Thyroid gland (tissue), 4 donors: ENCODE measurements around the gene ASPRV1. TPM values are rescaled to one million over a fixed set of nuclear protein-coding genes. Genes with fewer than 3 reads are reported as not detected.

Source experiments
- DNase-seq, 2 donors: peaks; one replicate each; pipeline ENCODE4 v3.0.0-alpha.2; 2019
- H3K27ac ChIP-seq, 3 donors: fragments of 200-600 bp; sonication (generic); 1 replicate in 2 of 3; 2 replicates in 1 of 3; pipeline ENCODE4 v1.5.1; 2016 to 2019; ENCODE audit warnings: mild to moderate bottlenecking in 1 of 3, moderate library complexity in 1 of 3
- H3K27me3 ChIP-seq: fragments of 200-600 bp; sonication (generic); one replicate; pipeline ENCODE4 v1.5.1; 2019
- H3K36me3 ChIP-seq, 2 donors: fragments of 200-600 bp; sonication (generic); one replicate each; pipeline ENCODE4 v1.5.1; 2016 to 2019
- H3K4me1 ChIP-seq, 2 donors: fragments of 200-600 bp; sonication (generic); one replicate each; pipeline ENCODE4 v1.5.1; 2017 to 2019
- H3K4me3 ChIP-seq, 3 donors: fragments of 200-600 bp; sonication (generic); replicated peaks in 1 of 3; 1 replicate in 2 of 3; 2 replicates in 1 of 3; pipeline ENCODE4 v1.5.1; 2016; ENCODE audit warnings: mild to moderate bottlenecking in 1 of 3
- H3K9me3 ChIP-seq: fragments of 200-600 bp; sonication (generic); one replicate; pipeline ENCODE4 v1.5.1; 2017
- POLR2A ChIP-seq, 2 donors: fragments of 450-650 bp; IDR thresholded peaks; one replicate each; pipeline ENCODE4 v1.6.1; 2017; ENCODE audit warnings: antibody characterized with exemption in 2 of 2, mild to moderate bottlenecking in 2 of 2, moderate library complexity in 1 of 2
- WGBS, 2 donors: methylation state at CpG; one replicate each; pipeline ENCODE4 v1.1.5; 2017; 5-methylcytosine and 5-hydroxymethylcytosine counted together
- intact Hi-C: fragments of 100-400 bp; cut with DNase I; formaldehyde crosslinking; loops from one replicate; pipeline ENCODE4 v1.15.1; 2023
- total RNA-seq, 4 donors: library from RNA; depleted of rRNA; stranded (reverse); fragments of >200 nt; gene quantifications; one replicate each; pipeline ENCODE4 v1.2.3, GENCODE V29; 2016
- TF ChIP-seq, protein P1 (sequence below), 6 experiments: fragments of 200-600 bp in 3 of 6; fragments of 450-650 bp in 3 of 6; sonication (generic) in 3 of 6; IDR thresholded peaks; one replicate each; pipeline ENCODE4 v1.5.1; 2016 to 2019; ENCODE audit warnings: antibody characterized with exemption in 6 of 6, mild to moderate bottlenecking in 2 of 6, inconsistent platforms in 1 of 6, moderate library complexity in 1 of 6

The ASPRV1 gene
- total RNA-seq, 4 donors from 2014 or later: 0.89 to 2.0 (median 1.5) TPM

DNA sequence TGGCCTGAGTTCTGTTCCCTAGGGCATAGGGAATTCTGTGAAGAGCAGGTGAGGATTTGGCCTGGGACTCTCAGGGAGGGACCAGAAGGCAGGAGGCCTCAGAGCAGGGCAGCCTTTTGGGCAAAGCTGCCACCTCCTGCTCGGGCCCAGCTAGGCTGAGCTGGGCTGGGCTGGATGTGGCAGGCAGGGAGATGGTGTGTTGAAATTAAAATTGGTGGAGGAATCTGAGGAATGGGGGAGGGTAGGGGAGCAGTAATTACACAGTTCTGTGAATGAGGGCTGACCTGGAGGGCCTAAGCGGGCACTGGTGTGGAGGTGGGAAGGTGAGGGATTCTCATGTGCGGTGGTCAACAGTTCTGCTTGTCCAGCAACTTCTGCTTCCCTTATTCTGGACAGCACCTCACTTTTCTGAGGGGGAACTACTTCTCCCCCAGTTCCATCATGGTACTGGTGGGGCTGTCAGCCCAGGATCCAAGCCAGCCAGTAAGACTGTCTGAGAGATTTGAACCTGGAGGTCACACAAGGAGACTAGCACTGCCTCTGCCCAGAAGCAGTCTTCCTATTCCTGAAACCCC, 22.0 kb upstream of the ASPRV1 start:
- TF ChIP-seq, protein P1, sequence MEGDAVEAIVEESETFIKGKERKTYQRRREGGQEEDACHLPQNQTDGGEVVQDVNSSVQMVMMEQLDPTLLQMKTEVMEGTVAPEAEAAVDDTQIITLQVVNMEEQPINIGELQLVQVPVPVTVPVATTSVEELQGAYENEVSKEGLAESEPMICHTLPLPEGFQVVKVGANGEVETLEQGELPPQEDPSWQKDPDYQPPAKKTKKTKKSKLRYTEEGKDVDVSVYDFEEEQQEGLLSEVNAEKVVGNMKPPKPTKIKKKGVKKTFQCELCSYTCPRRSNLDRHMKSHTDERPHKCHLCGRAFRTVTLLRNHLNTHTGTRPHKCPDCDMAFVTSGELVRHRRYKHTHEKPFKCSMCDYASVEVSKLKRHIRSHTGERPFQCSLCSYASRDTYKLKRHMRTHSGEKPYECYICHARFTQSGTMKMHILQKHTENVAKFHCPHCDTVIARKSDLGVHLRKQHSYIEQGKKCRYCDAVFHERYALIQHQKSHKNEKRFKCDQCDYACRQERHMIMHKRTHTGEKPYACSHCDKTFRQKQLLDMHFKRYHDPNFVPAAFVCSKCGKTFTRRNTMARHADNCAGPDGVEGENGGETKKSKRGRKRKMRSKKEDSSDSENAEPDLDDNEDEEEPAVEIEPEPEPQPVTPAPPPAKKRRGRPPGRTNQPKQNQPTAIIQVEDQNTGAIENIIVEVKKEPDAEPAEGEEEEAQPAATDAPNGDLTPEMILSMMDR (IDR thresholded peaks at IDR 0.05): no peak
- TF ChIP-seq POLR2A (IDR thresholded peaks at IDR 0.05): no peak
- no peak overlapping the region for H3K27ac ChIP-seq

DNA sequence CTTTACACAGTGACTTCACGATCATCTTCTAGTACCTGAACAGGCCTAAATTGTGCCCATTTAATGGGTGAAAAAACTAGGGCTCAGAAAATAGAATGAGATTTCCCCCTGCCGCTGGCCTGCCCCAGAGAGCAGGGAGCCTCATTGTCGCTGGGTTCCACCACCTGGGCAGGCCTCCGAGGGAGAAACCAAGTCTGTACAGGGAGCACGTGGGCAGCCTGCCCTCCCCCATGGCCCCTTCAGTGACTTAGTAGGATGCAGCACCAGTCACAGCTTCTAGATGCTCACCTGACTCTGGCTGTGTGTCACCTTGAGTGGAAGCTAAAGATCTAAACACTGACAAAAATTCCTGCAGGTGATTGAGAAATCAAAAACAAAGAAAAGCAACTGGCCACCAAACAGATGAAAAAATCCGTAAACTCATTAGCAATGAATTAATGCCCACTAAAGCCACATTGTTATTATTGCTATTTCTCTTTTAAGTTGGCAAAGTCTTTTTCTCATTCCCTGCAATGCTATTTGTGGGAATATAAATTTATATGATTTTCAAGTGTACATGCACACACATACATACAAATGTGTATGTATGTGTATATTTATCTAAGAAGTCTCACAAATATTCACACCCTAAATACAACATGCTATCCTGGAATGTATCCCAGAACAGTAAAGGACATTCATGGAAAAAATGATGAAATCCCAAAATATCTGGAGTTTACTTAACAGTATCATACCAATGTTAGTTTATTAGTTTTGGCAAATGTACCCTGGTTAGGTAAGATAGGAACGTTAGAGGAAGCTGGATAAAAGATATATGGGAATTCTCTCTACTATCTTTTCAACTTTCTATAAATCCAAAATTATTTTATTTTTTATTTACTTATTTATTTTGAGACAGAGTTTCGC, 18.7 kb upstream of the ASPRV1 start:
- no peaks in the 10 kb centered on the region for H3K36me3 ChIP-seq
- no peak for DNase-seq
- 82 to 83% methylated on average over 8 of the region's 8 CpGs for WGBS, 2 donors
- intact Hi-C loops: no loop called here
- TF ChIP-seq, protein P1 (IDR thresholded peaks at IDR 0.05): no peak
- TF ChIP-seq POLR2A (IDR thresholded peaks at IDR 0.05): no peak
- H3K27ac ChIP-seq: no peak overlapping the region
- peaks cover under 1% of the 10 kb centered on the region in 2 donors for H3K4me1 ChIP-seq
- no peak overlapping the region for H3K4me3 ChIP-seq
- H3K27me3 ChIP-seq: no peaks in the 10 kb centered on the region
- H3K9me3 ChIP-seq: no peaks in the 10 kb centered on the region

More for the DNA sequence above, 22.0 kb upstream of the ASPRV1 start:
- H3K4me1 ChIP-seq: peaks cover 8 to 10% of the 10 kb centered on the region in 2 donors
- WGBS, 2 donors: 90 to 95% methylated on average over 3 of the region's 3 CpGs
- no peak for DNase-seq
- no peaks in the 10 kb centered on the region for H3K27me3 ChIP-seq
- no peaks in the 10 kb centered on the region for H3K9me3 ChIP-seq
- H3K4me3 ChIP-seq: no peak overlapping the region
- no peaks in the 10 kb centered on the region for H3K36me3 ChIP-seq
- intact Hi-C loops: no loop called here

DNA sequence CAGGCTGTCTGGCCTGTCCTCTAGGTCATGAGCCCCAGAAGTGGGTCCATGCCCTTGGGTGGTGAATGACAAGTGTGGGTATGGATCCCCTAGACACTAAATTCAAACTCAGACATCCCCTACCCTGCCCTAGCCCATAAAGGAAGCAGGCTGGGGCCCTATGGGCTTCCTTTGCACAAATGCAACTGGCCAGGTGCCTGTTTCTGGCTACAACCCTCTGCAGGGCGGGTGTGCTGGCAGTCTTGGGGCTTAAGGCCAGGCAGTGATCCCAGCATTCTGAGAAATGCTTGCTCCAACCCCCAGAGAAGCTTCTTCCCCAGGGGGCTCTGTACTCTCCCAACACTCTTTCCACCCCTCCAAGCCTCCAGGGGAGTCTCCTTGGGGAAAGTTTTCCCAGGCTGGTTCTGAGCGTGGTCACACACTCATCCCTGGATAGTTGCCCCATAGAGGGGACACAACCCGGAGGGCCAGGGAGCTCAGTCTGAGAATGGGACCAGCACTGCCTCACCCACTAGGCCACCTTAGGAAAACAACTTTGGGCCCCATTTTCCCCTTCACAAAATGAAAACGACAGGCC, 16.6 kb upstream of the ASPRV1 start:
- Histone ChIP-seq H3K4me1 (no peaks in the 10 kb centered on the region), H3K36me3 (no peaks in the 10 kb centered on the region), H3K9me3 (no peaks in the 10 kb centered on the region), H3K27me3 (no peaks in the 10 kb centered on the region), H3K27ac (no peak overlapping the region), H3K4me3 (no peak overlapping the region)
- TF ChIP-seq, protein P1 (IDR thresholded peaks at IDR 0.05): no peak
- TF ChIP-seq POLR2A (IDR thresholded peaks at IDR 0.05): no peak
- intact Hi-C loops: no loop called here
- DNase-seq: no peak
- WGBS, 2 donors: 70 to 96% methylated on average over 4 of the region's 4 CpGs

DNA sequence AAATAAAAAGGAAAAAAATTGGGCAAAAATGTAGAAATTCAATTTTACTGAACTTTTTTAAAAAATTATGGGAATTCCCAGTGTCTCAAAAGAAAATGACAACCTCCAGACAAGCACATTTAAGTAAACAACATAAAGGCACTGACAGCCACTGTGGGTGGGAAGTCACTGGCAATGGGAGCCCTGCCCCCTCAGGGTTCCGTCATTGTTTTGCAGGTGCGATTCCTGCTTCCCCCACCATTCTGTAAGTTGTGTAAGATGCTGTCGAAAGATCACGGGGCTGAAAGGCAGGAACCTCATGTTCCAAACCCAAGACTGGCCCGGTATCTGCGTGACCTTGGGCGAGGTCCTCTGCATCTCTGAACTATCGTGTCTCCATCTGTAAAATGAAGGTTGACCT, 15.8 kb upstream of the ASPRV1 start:
- H3K27me3 ChIP-seq: no peaks in the 10 kb centered on the region
- TF ChIP-seq POLR2A (IDR thresholded peaks at IDR 0.05): no peak
- TF ChIP-seq, protein P1 (IDR thresholded peaks at IDR 0.05): no peak
- no peaks in the 10 kb centered on the region for H3K36me3 ChIP-seq
- no peaks in the 10 kb centered on the region for H3K4me1 ChIP-seq
- no peaks in the 10 kb centered on the region for H3K9me3 ChIP-seq
- 89 to 93% methylated on average over 8 of the region's 8 CpGs for WGBS, 2 donors
- intact Hi-C loops: no loop called here
- DNase-seq: no peak
- H3K27ac ChIP-seq: no peak overlapping the region
- no peak overlapping the region for H3K4me3 ChIP-seq
